NCI-H446 treated with DMSO at 0.1 percent for 48 hours (cell line): Measurements from ENCODE around the gene ROBO3.

Experiments used
- DNase-seq: peaks from one replicate; lab custom pipeline; 2025; lab: John Stamatoyannopoulos, UW

The ROBO3 gene

GRCh38 chr11:124892750-124893454 lies 27.7 kb downstream of the ROBO3 start:
- DNase-seq: no peak

- DNase-seq: no peak
Measured at GRCh38 chr11:124893781-124894401, 28.7 kb downstream of the ROBO3 start.

GRCh38 chr11:124894606-124895430 lies 29.6 kb downstream of the ROBO3 start:
- DNase-seq: no peak

- DNase-seq: no peak
Measured at GRCh38 chr11:124895471-124895971, 30.3 kb downstream of the ROBO3 start.

GRCh38 chr11:124896071-124896750 lies 31.0 kb downstream of the ROBO3 start:
- DNase-seq: no peak

GRCh38 chr11:124896821-124897391 lies 31.7 kb downstream of the ROBO3 start:
- no peak for DNase-seq

- no peak for DNase-seq
Measured at GRCh38 chr11:124897674-124898262, 32.5 kb downstream of the ROBO3 start, which contains the start of gene ROBO4. Gene ROBO4, minus strand, starts transcription at chr11:124897865. Its CDS starts 70 bp downstream, at chr11:124897795.

- DNase-seq: peak; percentile 37
Measured at GRCh38 chr11:124898263-124898680, 33.0 kb downstream of the ROBO3 start.

- DNase-seq: peak; percentile 70
Measured at GRCh38 chr11:124898711-124899110, 33.5 kb downstream of the ROBO3 start.

- DNase-seq: no peak
Measured at GRCh38 chr11:124899383-124900145, 34.3 kb downstream of the ROBO3 start.

- DNase-seq: no peak
Measured at GRCh38 chr11:124900464-124900863, 35.2 kb downstream of the ROBO3 start.

GRCh38 chr11:124902616-124903015 lies 37.4 kb downstream of the ROBO3 start:
- no peak for DNase-seq

GRCh38 chr11:124915541-124916369 lies 50.5 kb downstream of the ROBO3 start:
- DNase-seq: no peak

- DNase-seq: no peak
Measured at GRCh38 chr11:124916370-124916710, 51.1 kb downstream of the ROBO3 start.

- DNase-seq: peak; percentile 88
Measured at GRCh38 chr11:124917115-124917637, 51.9 kb downstream of the ROBO3 start.

- no peak for DNase-seq
Measured at GRCh38 chr11:124918950-124919349, 53.7 kb downstream of the ROBO3 start, which contains the start of gene HEPN1. Gene HEPN1, plus strand, starts transcription at chr11:124919250.

GRCh38 chr11:124919898-124920297 lies 54.7 kb downstream of the ROBO3 start:
- DNase-seq: no peak

- no peak for DNase-seq
Measured at GRCh38 chr11:124920356-124920755, 55.1 kb downstream of the ROBO3 start.
